Esophagus squamous epithelium (tissue), 5 donors: Measurements from ENCODE around the gene ELOVL6. TPM values are rescaled to one million over a fixed set of nuclear protein-coding genes. Genes with fewer than 3 reads are reported as not detected.

Experiments
- DNase-seq: peaks from one replicate; lab custom pipeline; 2025; lab: John Stamatoyannopoulos, UW
- H3K27ac ChIP-seq, 4 donors: fragments of 200-600 bp; sonication (generic); one replicate each; pipeline ENCODE4 v1.5.1; 2016 to 2019; ENCODE audit warnings: mild to moderate bottlenecking in 1 of 4
- H3K27me3 ChIP-seq, 4 donors: fragments of 200-600 bp; sonication (generic); 1 replicate in 3 of 4; 2 replicates in 1 of 4; pipeline versions ENCODE4 v1.5.1 to v1.6.0; 2017 to 2021; ENCODE audit warnings: antibody characterized with exemption in 1 of 4
- H3K36me3 ChIP-seq, 3 donors: fragments of 200-600 bp; sonication (generic); one replicate each; pipeline ENCODE4 v1.5.1; 2016 to 2019
- H3K4me1 ChIP-seq, 3 donors: fragments of 200-600 bp; sonication (generic); one replicate each; pipeline ENCODE4 v1.5.1; 2017 to 2019
- H3K4me3 ChIP-seq, 4 donors: fragments of 200-600 bp; sonication (generic); 1 replicate in 3 of 4; 2 replicates in 1 of 4; pipeline ENCODE4 v1.5.1; 2016 to 2019; ENCODE audit warnings: mild to moderate bottlenecking in 2 of 4, moderate library complexity in 1 of 4
- H3K9me3 ChIP-seq, 3 donors: fragments of 200-600 bp; sonication (generic); one replicate each; pipeline ENCODE4 v1.5.1; 2016 to 2019
- CTCF ChIP-seq, 6 experiments: fragments of 450-650 bp in 4 of 6; fragments of 200-600 bp in 2 of 6; sonication (generic) in 2 of 6; IDR thresholded peaks; one replicate each; pipeline ENCODE4 v1.5.1; 2016 to 2019; ENCODE audit warnings: antibody characterized with exemption in 6 of 6, mild to moderate bottlenecking in 4 of 6, moderate library complexity in 4 of 6
- POLR2A ChIP-seq, 4 donors: fragments of 450-650 bp; IDR thresholded peaks; one replicate each; pipeline ENCODE4 v1.6.1; 2017; ENCODE audit warnings: antibody characterized with exemption in 4 of 4, mild to moderate bottlenecking in 4 of 4, moderate library complexity in 3 of 4
- WGBS, 2 donors: methylation state at CpG; one replicate each; pipeline ENCODE4 v1.1.5; 2018; 5-methylcytosine and 5-hydroxymethylcytosine counted together
- intact Hi-C: fragments of 100-400 bp; cut with DNase I; formaldehyde crosslinking; loops from one replicate; pipeline ENCODE4 v1.15.0; 2022
- total RNA-seq, 4 donors: library from RNA; depleted of rRNA; stranded (reverse); fragments of >200 nt; gene quantifications; one replicate each; pipeline ENCODE4 v1.1.0, GENCODE V29; 2016
- donor health status: DM: yes; HTN: yes; CAD: no.

ELOVL6 gene
- total RNA-seq, 4 donors from 2014 or later, result 13.0 to 39.5 (median 19.4) TPM

- Histone ChIP-seq H3K9me3 (no peaks in the 10 kb centered on the region), H3K4me1 (no peaks in the 10 kb centered on the region), H3K27ac (no peak overlapping the region), H3K4me3 (no peak overlapping the region), H3K27me3 (peaks cover 0 to 12% (median 0%) of the 10 kb centered on the region in 4 donors), H3K36me3 (no peaks in the 10 kb centered on the region)
- DNase-seq, result no peak
- TF ChIP-seq CTCF (IDR thresholded peaks at IDR 0.05) (no peak), POLR2A (IDR thresholded peaks at IDR 0.05) (no peak)
- WGBS, 2 donors, result 40 to 43% methylated on average over 8 of the region's 8 CpGs
- intact Hi-C loops, result no loop called here
Measured at GRCh38 chr4:110033355-110034025, 164.9 kb downstream of the ELOVL6 start.

DNA sequence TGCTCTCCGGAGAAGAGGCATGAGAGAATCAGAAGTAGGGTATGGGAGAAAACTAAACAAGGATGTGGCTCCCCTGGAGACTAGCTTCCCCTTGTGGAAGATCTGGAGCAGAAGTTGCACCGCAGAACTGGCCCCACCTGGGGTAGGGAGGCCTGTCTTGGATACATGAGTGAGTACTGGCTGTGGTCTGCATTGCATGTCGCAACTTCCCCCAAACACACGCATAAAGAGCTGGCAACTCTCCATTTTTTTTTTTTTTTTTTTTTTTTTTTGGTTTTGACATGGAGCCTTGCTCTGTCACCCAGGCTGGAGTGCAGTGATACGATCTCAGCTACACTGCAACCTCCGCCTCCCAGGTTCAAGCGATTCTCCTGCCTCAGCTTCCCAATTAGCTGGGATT, 165.8 kb downstream of the ELOVL6 start:
- intact Hi-C loops, result no loop called here
- H3K9me3 ChIP-seq, result no peaks in the 10 kb centered on the region
- H3K27me3 ChIP-seq, result peaks cover 0 to 9% (median 0%) of the 10 kb centered on the region in 4 donors
- H3K36me3 ChIP-seq, result no peaks in the 10 kb centered on the region
- WGBS, 2 donors, result 61 to 74% methylated on average over 7 of the region's 7 CpGs
- H3K4me3 ChIP-seq, result no peak overlapping the region
- no peaks in the 10 kb centered on the region for H3K4me1 ChIP-seq
- no peak for DNase-seq
- no peak for TF ChIP-seq POLR2A (IDR thresholded peaks at IDR 0.05)
- TF ChIP-seq CTCF (IDR thresholded peaks at IDR 0.05), result no peak
- H3K27ac ChIP-seq, result no peak overlapping the region

DNA sequence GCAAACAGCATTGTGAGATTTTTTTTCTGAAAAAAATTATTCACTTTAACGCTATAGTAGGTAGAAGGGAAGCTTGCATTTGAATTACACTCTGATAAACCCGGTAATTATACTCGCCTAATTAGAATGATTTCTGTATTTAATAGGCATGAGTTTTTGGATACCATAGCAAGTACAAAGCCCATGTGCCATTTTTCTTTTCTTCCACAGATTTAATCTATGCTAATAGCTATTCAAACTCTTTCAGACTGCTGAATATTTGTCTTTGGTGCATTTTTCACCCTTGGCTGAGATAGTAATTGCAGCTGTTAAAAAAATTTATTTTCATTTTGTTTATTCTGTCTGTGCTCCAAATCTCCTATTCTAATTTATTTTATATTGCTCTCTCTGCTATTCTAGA, 172.7 kb downstream of the ELOVL6 start:
- WGBS, 2 donors, result 86 to 88% methylated on average over 3 of the region's 3 CpGs
- TF ChIP-seq CTCF (IDR thresholded peaks at IDR 0.05) (no peak), POLR2A (IDR thresholded peaks at IDR 0.05) (no peak)
- no peak for DNase-seq
- H3K27me3 ChIP-seq, result no peaks in the 10 kb centered on the region
- no peaks in the 10 kb centered on the region for H3K36me3 ChIP-seq
- H3K27ac ChIP-seq, result no peak overlapping the region
- no peak overlapping the region for H3K4me3 ChIP-seq
- intact Hi-C loops, result no loop called here
- no peaks in the 10 kb centered on the region for H3K9me3 ChIP-seq
- H3K4me1 ChIP-seq, result no peaks in the 10 kb centered on the region

GRCh38 chr4:110025056-110025455, 173.4 kb downstream of the ELOVL6 start:
- intact Hi-C loops, result no loop called here
- H3K4me1 ChIP-seq, result no peaks in the 10 kb centered on the region
- no peak for DNase-seq
- H3K4me3 ChIP-seq, result no peak overlapping the region
- H3K27ac ChIP-seq, result no peak overlapping the region
- H3K27me3 ChIP-seq, result no peaks in the 10 kb centered on the region
- TF ChIP-seq CTCF (IDR thresholded peaks at IDR 0.05) (no peak), POLR2A (IDR thresholded peaks at IDR 0.05) (no peak)
- no peaks in the 10 kb centered on the region for H3K9me3 ChIP-seq
- no peaks in the 10 kb centered on the region for H3K36me3 ChIP-seq
- 53 to 58% methylated on average over 1 of the region's 1 CpG for WGBS, 2 donors

DNA sequence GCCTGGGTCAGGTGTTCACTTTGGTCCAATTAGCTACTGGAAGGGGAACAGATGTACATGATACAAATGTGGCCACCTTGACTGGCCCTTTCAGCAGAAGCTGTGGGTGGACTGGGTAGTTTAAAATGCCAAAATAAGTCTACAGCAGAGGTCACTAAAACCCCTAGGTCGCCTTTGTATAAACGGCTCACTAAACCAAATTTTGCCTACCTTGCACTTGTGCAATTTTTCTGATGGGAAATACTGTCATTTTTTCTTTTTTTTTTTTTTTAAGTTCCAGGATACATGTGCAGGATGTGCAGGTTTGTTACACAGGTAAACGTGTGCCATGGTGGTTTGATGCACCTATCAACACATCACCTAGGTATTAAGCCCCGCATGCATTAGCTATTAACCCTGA, 176.0 kb downstream of the ELOVL6 start:
- Histone ChIP-seq H3K4me1 (no peaks in the 10 kb centered on the region), H3K4me3 (no peak overlapping the region), H3K27me3 (no peaks in the 10 kb centered on the region), H3K36me3 (no peaks in the 10 kb centered on the region), H3K27ac (no peak overlapping the region), H3K9me3 (no peaks in the 10 kb centered on the region)
- TF ChIP-seq CTCF (IDR thresholded peaks at IDR 0.05) (no peak), POLR2A (IDR thresholded peaks at IDR 0.05) (no peak)
- DNase-seq, result no peak
- 83 to 85% methylated on average over 4 of the region's 4 CpGs for WGBS, 2 donors
- intact Hi-C loops, result no loop called here
